CD14-positive monocyte (primary cell): ENCODE results near the gene NR1D1. TPM values are rescaled to one million over a fixed set of nuclear protein-coding genes. Genes with fewer than 3 reads are reported as not detected.

Experiments
- DNase-seq, 3 donors: peaks; one replicate each; pipeline ENCODE4 v3.0.0-alpha.2; 2011 to 2022
- H2AFZ ChIP-seq: 2 replicates; pipeline ENCODE4 v1.6.0; 2012; ENCODE audit warnings: mild to moderate bottlenecking, low read depth, low read length, inconsistent platforms; ENCODE audit not compliant: insufficient read depth, poor library complexity, severe bottlenecking
- H3K27ac ChIP-seq, 2 donors: 1 replicate in 1 of 2; 2 replicates in 1 of 2; pipeline ENCODE4 v1.5.1; 2012 to 2013; ENCODE audit warnings: low read length in 2 of 2, control low read depth in 1 of 2, inconsistent platforms in 1 of 2, low read depth in 1 of 2, mild to moderate bottlenecking in 1 of 2
- H3K27me3 ChIP-seq, 2 donors: one replicate each; pipeline versions ENCODE4 v1.6.0 to v1.6.1; 2011 to 2013; ENCODE audit warnings: low read length in 2 of 2; ENCODE audit not compliant: control insufficient read depth in 2 of 2, insufficient read depth in 2 of 2
- H3K36me3 ChIP-seq, 2 donors: replicated peaks in 1 of 2; 1 replicate in 1 of 2; 2 replicates in 1 of 2; pipeline versions ENCODE4 v1.5.1 to v1.6.1; 2012 to 2013; ENCODE audit warnings: low read length in 2 of 2, control low read depth in 1 of 2, inconsistent platforms in 1 of 2, mild to moderate bottlenecking in 1 of 2; ENCODE audit not compliant: insufficient read depth in 2 of 2, control insufficient read depth in 1 of 2
- H3K4me1 ChIP-seq, 2 donors: 1 replicate in 1 of 2; 2 replicates in 1 of 2; pipeline versions ENCODE4 v1.5.1 to v1.6.1; 2012 to 2013; ENCODE audit warnings: low read length in 2 of 2, control low read depth in 1 of 2, inconsistent platforms in 1 of 2, mild to moderate bottlenecking in 1 of 2, moderate library complexity in 1 of 2; ENCODE audit not compliant: insufficient read depth in 2 of 2, control insufficient read depth in 1 of 2
- H3K4me2 ChIP-seq: replicated peaks from 2 replicates; pipeline ENCODE3; 2012; ENCODE audit warnings: low read length, moderate library complexity, mild to moderate bottlenecking; ENCODE audit not compliant: poor library complexity, severe bottlenecking; ENCODE audit errors: extremely low read depth
- H3K4me3 ChIP-seq, 3 experiments: fragments of 200-600 bp in 1 of 3; sonication (generic) in 1 of 3; replicated peaks in 1 of 3; 1 replicate in 2 of 3; 2 replicates in 1 of 3; pipeline ENCODE4 v1.5.1; 2011 to 2013; ENCODE audit warnings: low read length in 3 of 3, mild to moderate bottlenecking in 3 of 3, control low read depth in 2 of 3, low read depth in 2 of 3, inconsistent platforms in 1 of 3, moderate library complexity in 1 of 3
- H3K79me2 ChIP-seq: 2 replicates; pipeline ENCODE4 v1.6.0; 2012; ENCODE audit warnings: mild to moderate bottlenecking, control low read depth, inconsistent platforms, low read length, moderate library complexity; ENCODE audit not compliant: insufficient read depth
- H3K9ac ChIP-seq: 2 replicates; pipeline ENCODE4 v1.6.0; 2017; ENCODE audit warnings: low read length, mild to moderate bottlenecking; ENCODE audit not compliant: insufficient read depth, poor library complexity, severe bottlenecking
- H3K9me3 ChIP-seq, 2 donors: replicated peaks in 1 of 2; 1 replicate in 1 of 2; 2 replicates in 1 of 2; pipeline versions ENCODE4 v1.5.1 to v1.6.1; 2012 to 2013; ENCODE audit warnings: low read length in 2 of 2, control low read depth in 1 of 2; ENCODE audit not compliant: control insufficient read depth in 1 of 2, insufficient read depth in 1 of 2
- H4K20me1 ChIP-seq: 2 replicates; pipeline ENCODE4 v1.6.0; 2012; ENCODE audit warnings: mild to moderate bottlenecking, low read length, control low read depth, moderate library complexity; ENCODE audit not compliant: insufficient read depth
- H3K27ac Mint-ChIP-seq, 7 donors: one replicate each; pipeline ENCODE4 v1.8.0; 2020; ENCODE audit warnings: mild to moderate bottlenecking in 7 of 7, mixed read lengths in 7 of 7, moderate library complexity in 6 of 7, inconsistent platforms in 2 of 7
- H3K27me3 Mint-ChIP-seq, 3 donors: one replicate each; pipeline ENCODE4 v1.8.0; 2021 to 2022; ENCODE audit warnings: low read depth in 3 of 3, mild to moderate bottlenecking in 3 of 3, mixed read lengths in 3 of 3, moderate library complexity in 3 of 3, inconsistent platforms in 1 of 3
- H3K36me3 Mint-ChIP-seq, 2 donors: one replicate each; pipeline ENCODE4 v1.8.0; 2020; ENCODE audit warnings: mixed read lengths in 2 of 2, inconsistent platforms in 1 of 2, mild to moderate bottlenecking in 1 of 2
- H3K4me1 Mint-ChIP-seq: one replicate; pipeline ENCODE4 v1.8.0; 2020; ENCODE audit warnings: mild to moderate bottlenecking, mixed read lengths
- H3K4me3 Mint-ChIP-seq, 2 donors: one replicate each; pipeline ENCODE4 v1.8.0; 2020; ENCODE audit warnings: mild to moderate bottlenecking in 2 of 2, mixed read lengths in 2 of 2, moderate library complexity in 1 of 2
- H3K9me3 Mint-ChIP-seq, 7 donors: one replicate each; pipeline ENCODE4 v1.8.0; 2020 to 2022; ENCODE audit warnings: mixed read lengths in 7 of 7, mild to moderate bottlenecking in 6 of 7, moderate library complexity in 6 of 7, inconsistent platforms in 2 of 7
- CTCF ChIP-seq: fragments of 200-600 bp; IDR thresholded peaks from one replicate; pipeline ENCODE4 v1.8.0; 2022; ENCODE audit warnings: antibody characterized with exemption, mild to moderate bottlenecking
- WGBS: methylation state at CpG from one replicate; pipeline ENCODE4 v1.1.5; 2013; ENCODE audit warnings: missing lambda C conversion rate; ENCODE audit not compliant: insufficient coverage; 5-methylcytosine and 5-hydroxymethylcytosine counted together
- intact Hi-C, 2 donors: fragments of 100-400 bp; cut with micrococcal nuclease; formaldehyde crosslinking; loops; one replicate each; pipeline versions ENCODE4 v1.15.0 to v1.15.1; 2023
- polyA plus RNA-seq, 3 donors: library from polyadenylated mRNA; depleted of rRNA in 1 of 3; unstranded in 2 of 3; stranded (reverse) in 1 of 3; fragments of 300-500 nt in 2 of 3; fragments of >200 nt in 1 of 3; fragmentation: Illumina TruSeq in 2 of 3; gene quantifications; 1 replicate in 2 of 3; 2 replicates in 1 of 3; pipeline ENCODE4 v1.2.3, GENCODE V29; 2012 to 2021

NR1D1 gene
- polyA plus RNA-seq, 3 donors: 0.28 to 4.9 (median 0.31) TPM

- H3K9me3 Mint-ChIP-seq: peaks cover 0 to 2% (median 0%) of the 10 kb centered on the region in 7 donors
- peaks cover 4 to 6% of the 10 kb centered on the region in 2 donors for H3K36me3 Mint-ChIP-seq
- Histone ChIP-seq H3K9ac (no peak overlapping the region), H4K20me1 (peaks cover 69% of the 10 kb centered on the region), H2AFZ (no peak overlapping the region), H3K79me2 (peaks cover 82% of the 10 kb centered on the region), H3K4me1 (peaks cover 56 to 69% of the 10 kb centered on the region in 2 donors), H3K4me3 (no peak overlapping the region), H3K27me3 (peaks cover 0 to 4% of the 10 kb centered on the region in 2 donors), H3K27ac (no peak overlapping the region), H3K36me3 (no peaks in the 10 kb centered on the region), H3K9me3 (no peaks in the 10 kb centered on the region), H3K4me2 (no peak overlapping the region)
- H3K27me3 Mint-ChIP-seq: peaks cover 4 to 11% (median 10%) of the 10 kb centered on the region in 3 donors
- WGBS: 79% methylated on average over 8 of the region's 11 CpGs
- peaks cover 74% of the 10 kb centered on the region for H3K4me1 Mint-ChIP-seq
- peak overlapping the region in 1 of 7 donors; percentile 35 for H3K27ac Mint-ChIP-seq
- DNase-seq: no peak
- intact Hi-C loops: no loop called here
- no peak overlapping the region for H3K4me3 Mint-ChIP-seq
- TF ChIP-seq CTCF: no peak
These were observed 34.4 kb downstream of the NR1D1 start for GRCh38 chr17:40065769-40066510.

GRCh38 chr17:40064971-40065768, 35.2 kb downstream of the NR1D1 start:
- intact Hi-C loops: loop anchor here (5.0 kb wide), 3 partner anchors 32 to 102 kb away; no protein-coding TSS in a partner anchor
- H3K36me3 Mint-ChIP-seq: peaks cover 4 to 6% of the 10 kb centered on the region in 2 donors
- peaks cover 6 to 11% (median 10%) of the 10 kb centered on the region in 3 donors for H3K27me3 Mint-ChIP-seq
- no peak for TF ChIP-seq CTCF
- H3K4me3 Mint-ChIP-seq: peak overlapping the region; percentile 20 to 56
- H2AFZ ChIP-seq: no peak overlapping the region
- H3K4me2 ChIP-seq: peak overlapping the region; percentile 20
- H4K20me1 ChIP-seq: peaks cover 62% of the 10 kb centered on the region
- DNase-seq: no peak
- peak overlapping the region in 3 of 7 donors; percentile 50 to 52 (median 52) for H3K27ac Mint-ChIP-seq
- no peak overlapping the region for H3K27ac ChIP-seq
- peaks cover 0 to 2% (median 0%) of the 10 kb centered on the region in 7 donors for H3K9me3 Mint-ChIP-seq
- WGBS: no CpG with 5 or more reads among the region's 10 CpGs
- peaks cover 66% of the 10 kb centered on the region for H3K4me1 Mint-ChIP-seq
- H3K4me3 ChIP-seq: no peak overlapping the region
- peaks cover 0 to 4% of the 10 kb centered on the region in 2 donors for H3K27me3 ChIP-seq
- no peaks in the 10 kb centered on the region for H3K36me3 ChIP-seq
- H3K9me3 ChIP-seq: no peaks in the 10 kb centered on the region
- peaks cover 48 to 62% of the 10 kb centered on the region in 2 donors for H3K4me1 ChIP-seq
- no peak overlapping the region for H3K9ac ChIP-seq
- H3K79me2 ChIP-seq: peaks cover 74% of the 10 kb centered on the region
